Measurements from ENCODE around the gene RAPGEF4.

The RAPGEF4 gene

GRCh38 chr2:172937884-172938712, 202.5 kb downstream of the RAPGEF4 start (continued):
- TF ChIP-seq ZNF518A (tag by site-specific recombination; conservative IDR thresholded peaks at IDR 0.05; ENCODE audit: low read depth) (no peak), ZNF155 (tag by site-specific recombination; IDR thresholded peaks at IDR 0.05) (no peak), ZNF16 (tag by site-specific recombination; IDR thresholded peaks at IDR 0.05; ENCODE audit: low read depth) (no peak), ZNF701 (tag by site-specific recombination; IDR thresholded peaks at IDR 0.05) (no peak), ZNF473 (tag by site-specific recombination; IDR thresholded peaks at IDR 0.05) (no peak), TRIM28 (IDR thresholded peaks at IDR 0.05; ENCODE audit: borderline replicate concordance, low read length) (no peak), FEZF1 (tag by site-specific recombination; IDR thresholded peaks at IDR 0.05) (no peak), ZNF184 (tag by site-specific recombination; IDR thresholded peaks at IDR 0.05) (no peak)

- Histone ChIP-seq H3K9me3 (ENCODE audit: control insufficient read depth, insufficient read depth, low read depth, low read length) (no peaks in the 10 kb centered on the region), H3K4me1 (ENCODE audit: control insufficient read depth, insufficient read depth, low read length) (no peaks in the 10 kb centered on the region), H3K4me3 (ENCODE audit: low read depth, low read length) (no peak overlapping the region), H3K36me3 (ENCODE audit: control insufficient read depth in 2 of 2, insufficient read depth in 1 of 2, low read length in 2 of 2) (no peaks in the 10 kb centered on the region), H3K27ac (ENCODE audit: extremely low read depth, low read depth, low read length) (no peak overlapping the region)
- POLR2A ChIA-PET = no interaction called here
- CTCF ChIA-PET = no interaction called here
- no peak for TF ChIP-seq ZNF157 (tag by site-specific recombination; IDR thresholded peaks at IDR 0.05)
- TF ChIP-seq ZNF585B (tag by site-specific recombination; IDR thresholded peaks at IDR 0.05) = no peak
- no peak for TF ChIP-seq SP7 (tag by site-specific recombination; IDR thresholded peaks at IDR 0.05)
- no peak for TF ChIP-seq SETDB1 (IDR thresholded peaks at IDR 0.05; ENCODE audit: insufficient read length, low read length)
- TF ChIP-seq ZNF624 (tag by site-specific recombination; IDR thresholded peaks at IDR 0.05) = no peak
- TF ChIP-seq ZNF48 (tag by site-specific recombination; IDR thresholded peaks at IDR 0.05) = no peak
- TF ChIP-seq ZNF239 (tag by site-specific recombination; IDR thresholded peaks at IDR 0.05) = no peak
- no peak for TF ChIP-seq ZNF112 (tag by site-specific recombination; IDR thresholded peaks at IDR 0.05)
- TF ChIP-seq PBX3 (CRISPR knock-in tag; IDR thresholded peaks at IDR 0.05) = no peak
- no peak for TF ChIP-seq ZNF211 (tag by site-specific recombination; IDR thresholded peaks at IDR 0.05; ENCODE audit: low read depth)
- TF ChIP-seq CTCF (tag by site-specific recombination; IDR thresholded peaks at IDR 0.05) = no peak
- no peak for TF ChIP-seq SALL2 (tag by site-specific recombination; IDR thresholded peaks at IDR 0.05; ENCODE audit: borderline replicate concordance)
- no peak for TF ChIP-seq ZNF785 (tag by site-specific recombination; IDR thresholded peaks at IDR 0.05)
- no peak for TF ChIP-seq ZNF23 (tag by site-specific recombination; IDR thresholded peaks at IDR 0.05; ENCODE audit: borderline replicate concordance)
- no peak for TF ChIP-seq PRDM1 (tag by site-specific recombination; IDR thresholded peaks at IDR 0.05)
- no peak for TF ChIP-seq ZNF830 (tag by site-specific recombination; IDR thresholded peaks at IDR 0.05; ENCODE audit: low read depth)
- no peak for TF ChIP-seq ZBTB6 (tag by site-specific recombination; IDR thresholded peaks at IDR 0.05)
- TF ChIP-seq ZNF362 (tag by site-specific recombination; IDR thresholded peaks at IDR 0.05) = no peak
These were observed 203.2 kb downstream of the RAPGEF4 start for GRCh38 chr2:172938713-172939375.
